Thyroid gland (tissue), 4 donors: ENCODE data around the gene STAT1.

Experiments
- POLR2A ChIP-seq, 2 donors: fragments of 450-650 bp; IDR thresholded peaks; one replicate each; pipeline ENCODE4 v1.6.1; 2017; ENCODE audit warnings: antibody characterized with exemption in 2 of 2, mild to moderate bottlenecking in 2 of 2, moderate library complexity in 1 of 2
- TF ChIP-seq, protein P1 (sequence below), 6 experiments: fragments of 200-600 bp in 3 of 6; fragments of 450-650 bp in 3 of 6; sonication (generic) in 3 of 6; IDR thresholded peaks; one replicate each; pipeline ENCODE4 v1.5.1; 2016 to 2019; ENCODE audit warnings: antibody characterized with exemption in 6 of 6, mild to moderate bottlenecking in 2 of 6, inconsistent platforms in 1 of 6, moderate library complexity in 1 of 6

DNA sequence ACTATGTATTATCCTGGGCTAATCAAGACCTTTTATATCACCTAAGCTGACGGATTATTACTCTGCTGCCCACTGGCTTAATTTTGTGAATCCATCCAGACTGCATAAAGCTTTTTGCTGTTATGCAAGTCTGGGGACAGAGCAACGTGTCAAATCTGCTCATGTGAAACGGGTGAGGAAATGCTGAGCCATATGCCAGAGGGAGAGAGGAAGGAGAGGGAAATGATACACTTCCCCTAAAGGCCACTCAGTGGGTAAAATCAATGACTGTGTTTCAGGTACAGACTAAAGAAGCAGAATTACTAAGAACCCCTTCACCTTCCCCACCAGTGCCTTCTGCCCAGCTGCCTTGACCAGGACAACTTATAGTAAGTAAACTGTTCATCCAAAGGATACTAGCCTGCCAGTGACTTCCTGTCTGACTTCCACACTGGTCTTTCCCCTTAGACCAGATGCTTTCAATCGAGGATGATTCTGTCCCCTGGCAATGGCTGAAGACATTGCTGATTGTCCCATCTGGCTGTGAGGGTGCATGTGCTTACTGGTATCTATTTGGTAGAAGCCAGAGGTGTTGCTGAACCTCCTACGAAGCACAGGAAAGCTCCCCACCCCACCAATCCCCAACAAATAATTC, 43.0 kb downstream of the STAT1 start:
- TF ChIP-seq, protein P1, sequence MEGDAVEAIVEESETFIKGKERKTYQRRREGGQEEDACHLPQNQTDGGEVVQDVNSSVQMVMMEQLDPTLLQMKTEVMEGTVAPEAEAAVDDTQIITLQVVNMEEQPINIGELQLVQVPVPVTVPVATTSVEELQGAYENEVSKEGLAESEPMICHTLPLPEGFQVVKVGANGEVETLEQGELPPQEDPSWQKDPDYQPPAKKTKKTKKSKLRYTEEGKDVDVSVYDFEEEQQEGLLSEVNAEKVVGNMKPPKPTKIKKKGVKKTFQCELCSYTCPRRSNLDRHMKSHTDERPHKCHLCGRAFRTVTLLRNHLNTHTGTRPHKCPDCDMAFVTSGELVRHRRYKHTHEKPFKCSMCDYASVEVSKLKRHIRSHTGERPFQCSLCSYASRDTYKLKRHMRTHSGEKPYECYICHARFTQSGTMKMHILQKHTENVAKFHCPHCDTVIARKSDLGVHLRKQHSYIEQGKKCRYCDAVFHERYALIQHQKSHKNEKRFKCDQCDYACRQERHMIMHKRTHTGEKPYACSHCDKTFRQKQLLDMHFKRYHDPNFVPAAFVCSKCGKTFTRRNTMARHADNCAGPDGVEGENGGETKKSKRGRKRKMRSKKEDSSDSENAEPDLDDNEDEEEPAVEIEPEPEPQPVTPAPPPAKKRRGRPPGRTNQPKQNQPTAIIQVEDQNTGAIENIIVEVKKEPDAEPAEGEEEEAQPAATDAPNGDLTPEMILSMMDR (IDR thresholded peaks at IDR 0.05), result no peak
- no peak for TF ChIP-seq POLR2A (IDR thresholded peaks at IDR 0.05)
